ENCODE data around the gene UBALD1.

- TF ChIP-seq EZH2 (optimal IDR thresholded peaks at IDR 0.05; ENCODE audit: low read depth, low read length), result no peak
- no peak for TF ChIP-seq CTCF (IDR thresholded peaks at IDR 0.05; ENCODE audit: low read length)
- TF ChIP-seq EZH2phosphoT487 (IDR thresholded peaks at IDR 0.05; ENCODE audit: low read length), result no peak
Measured at GRCh38 chr16:4591706-4592470, 22.8 kb downstream of the UBALD1 start.
